ENCODE data around the gene CACNA1B.

The CACNA1B gene

DNA sequence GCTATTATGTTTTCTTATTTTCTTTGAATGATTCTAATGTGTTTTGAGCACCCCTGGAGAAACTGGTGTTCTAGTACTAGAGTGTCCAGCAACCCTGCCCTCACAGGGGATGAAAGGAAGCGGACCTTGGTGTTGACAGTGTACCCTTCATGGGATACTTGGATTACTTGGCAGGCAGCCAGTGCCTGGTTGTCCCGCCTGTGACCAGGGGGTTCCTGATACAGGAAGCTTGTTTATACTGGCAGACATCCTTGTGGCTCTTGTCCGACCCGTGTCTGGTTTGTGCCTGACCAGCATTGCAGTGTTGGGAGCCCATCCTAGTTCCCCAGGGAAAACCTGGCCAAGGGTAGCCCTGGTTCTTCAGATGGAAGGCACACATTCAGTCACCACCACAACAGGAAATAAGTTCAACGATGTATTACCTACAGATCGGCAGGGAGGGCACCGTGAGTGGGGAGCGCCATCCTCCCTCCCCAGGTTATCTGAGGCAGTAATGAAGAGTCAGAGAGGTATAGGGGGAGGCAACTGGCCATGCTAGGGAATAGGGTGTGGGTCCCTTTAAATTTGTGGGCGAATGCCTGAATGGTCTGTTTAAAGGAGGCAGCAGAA lies 47.3 kb downstream of the CACNA1B start:
- no peak for FAIRE-seq

DNA sequence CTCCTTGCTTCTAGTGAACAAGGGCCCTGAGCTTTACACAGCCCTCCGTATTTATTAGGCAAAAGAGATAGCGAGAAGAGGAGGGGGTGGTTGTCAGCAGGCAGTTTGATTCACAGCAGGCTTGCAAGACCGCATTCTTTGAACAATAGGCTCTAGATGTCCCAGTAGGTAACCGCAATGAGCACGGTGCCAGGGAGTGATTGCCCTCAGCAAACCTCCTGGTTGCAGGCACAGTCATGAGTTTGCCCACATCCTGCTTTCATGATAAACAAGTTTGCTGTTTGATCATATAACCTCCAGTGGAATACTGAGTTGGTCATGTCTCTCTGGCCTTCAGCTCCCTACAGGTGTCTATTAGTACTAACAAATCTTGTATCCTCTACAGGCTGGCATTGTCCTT lies 66.1 kb downstream of the CACNA1B start:
- FAIRE-seq, result no peak

DNA sequence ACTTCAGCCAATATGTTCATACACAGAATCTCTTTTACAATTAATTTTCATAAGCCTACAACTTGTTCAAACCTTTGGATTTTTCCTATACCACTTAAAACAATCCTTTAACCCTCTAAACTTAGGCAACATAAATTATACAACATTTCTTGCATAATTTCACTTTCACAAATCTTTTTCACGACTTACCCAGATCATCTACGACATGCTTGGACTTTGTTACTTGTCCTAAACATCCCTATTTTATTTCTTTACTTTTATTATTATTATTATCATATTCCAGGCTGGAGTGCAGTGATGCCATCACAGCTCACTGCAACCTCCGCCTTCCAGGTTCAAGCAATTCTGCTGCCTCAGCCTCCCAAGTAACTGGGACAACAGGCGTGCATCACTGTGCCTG lies 68.0 kb downstream of the CACNA1B start:
- no peak for FAIRE-seq

DNA sequence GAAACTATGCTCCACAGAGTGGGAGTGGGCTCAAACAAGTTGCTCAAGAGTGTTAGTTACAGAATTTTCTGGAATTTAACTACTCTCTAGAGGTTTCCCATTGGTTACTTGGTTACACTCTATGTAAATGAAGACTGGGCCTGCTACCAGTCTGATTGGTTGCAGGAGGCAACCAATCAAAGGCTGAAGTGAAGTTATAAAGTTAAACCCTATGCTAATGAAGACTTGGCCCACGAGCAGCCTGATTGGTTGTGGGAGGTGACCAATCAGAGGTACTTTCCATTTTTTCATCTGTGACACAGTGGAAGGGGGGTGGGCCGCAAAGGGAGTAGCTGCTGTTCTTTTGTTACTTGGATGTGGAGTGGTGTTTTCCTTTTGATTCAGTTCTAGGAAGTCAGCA lies 69.4 kb downstream of the CACNA1B start:
- no peak for FAIRE-seq

DNA sequence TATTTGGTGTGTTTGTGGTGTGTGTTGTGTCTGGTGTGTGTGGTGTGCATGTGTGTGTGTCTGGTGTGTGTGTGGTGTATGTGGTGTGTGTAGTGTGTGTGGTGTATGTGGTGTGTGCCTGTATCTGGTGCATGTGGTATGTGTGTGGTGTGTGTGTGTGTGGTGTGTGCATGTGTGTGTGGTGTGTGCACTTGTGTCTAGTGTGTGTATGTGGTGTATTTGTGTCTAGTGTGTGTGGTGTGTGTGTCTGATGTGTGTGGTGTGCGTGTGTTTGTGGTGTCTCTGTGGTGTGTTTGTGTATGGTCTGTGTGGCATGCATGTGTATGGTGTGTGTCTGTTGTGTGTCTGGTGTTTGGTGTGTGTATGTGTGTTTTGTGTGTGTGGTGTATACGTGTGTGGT lies 71.1 kb downstream of the CACNA1B start:
- no peak for FAIRE-seq

DNA sequence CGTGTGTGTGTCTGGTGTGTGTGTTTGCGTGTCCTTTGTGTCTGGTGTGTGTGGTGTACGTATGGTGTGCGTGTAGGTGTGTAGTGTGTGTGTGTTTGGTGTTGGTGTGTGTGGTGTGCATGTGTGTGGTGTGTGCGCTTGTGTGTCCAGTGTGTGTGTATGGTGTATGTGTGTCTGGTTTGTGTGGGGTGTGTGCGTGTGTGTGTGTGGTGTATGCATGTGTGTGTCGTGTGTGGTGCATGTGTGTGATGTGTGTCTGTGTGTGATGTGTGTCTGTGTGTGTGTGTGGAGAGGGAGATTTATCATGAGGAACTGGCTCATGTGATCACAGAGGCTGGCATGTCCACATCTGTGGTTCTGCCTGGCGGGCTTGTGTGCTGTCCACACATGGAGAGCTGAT lies 71.7 kb downstream of the CACNA1B start:
- no peak for FAIRE-seq

DNA sequence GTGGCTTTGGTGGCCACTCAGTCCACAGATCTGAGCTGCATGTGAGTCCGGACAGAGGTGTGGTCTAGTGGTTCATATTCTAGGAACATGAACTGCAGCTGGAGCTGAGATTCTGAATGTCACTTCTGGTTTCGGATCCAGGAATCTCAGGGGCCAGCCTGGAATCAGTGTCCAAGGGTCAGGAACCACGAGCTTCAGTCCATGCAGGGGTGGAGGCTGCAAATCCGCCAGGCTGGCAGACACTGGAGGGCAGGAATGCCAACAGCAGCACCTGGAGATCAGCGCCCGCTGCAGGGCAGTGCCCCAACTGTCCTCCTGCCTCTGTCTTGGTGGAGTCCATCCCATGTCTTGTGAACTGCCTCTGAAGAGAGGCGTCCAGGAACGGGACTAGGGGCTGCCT lies 73.5 kb downstream of the CACNA1B start:
- no peak for FAIRE-seq

DNA sequence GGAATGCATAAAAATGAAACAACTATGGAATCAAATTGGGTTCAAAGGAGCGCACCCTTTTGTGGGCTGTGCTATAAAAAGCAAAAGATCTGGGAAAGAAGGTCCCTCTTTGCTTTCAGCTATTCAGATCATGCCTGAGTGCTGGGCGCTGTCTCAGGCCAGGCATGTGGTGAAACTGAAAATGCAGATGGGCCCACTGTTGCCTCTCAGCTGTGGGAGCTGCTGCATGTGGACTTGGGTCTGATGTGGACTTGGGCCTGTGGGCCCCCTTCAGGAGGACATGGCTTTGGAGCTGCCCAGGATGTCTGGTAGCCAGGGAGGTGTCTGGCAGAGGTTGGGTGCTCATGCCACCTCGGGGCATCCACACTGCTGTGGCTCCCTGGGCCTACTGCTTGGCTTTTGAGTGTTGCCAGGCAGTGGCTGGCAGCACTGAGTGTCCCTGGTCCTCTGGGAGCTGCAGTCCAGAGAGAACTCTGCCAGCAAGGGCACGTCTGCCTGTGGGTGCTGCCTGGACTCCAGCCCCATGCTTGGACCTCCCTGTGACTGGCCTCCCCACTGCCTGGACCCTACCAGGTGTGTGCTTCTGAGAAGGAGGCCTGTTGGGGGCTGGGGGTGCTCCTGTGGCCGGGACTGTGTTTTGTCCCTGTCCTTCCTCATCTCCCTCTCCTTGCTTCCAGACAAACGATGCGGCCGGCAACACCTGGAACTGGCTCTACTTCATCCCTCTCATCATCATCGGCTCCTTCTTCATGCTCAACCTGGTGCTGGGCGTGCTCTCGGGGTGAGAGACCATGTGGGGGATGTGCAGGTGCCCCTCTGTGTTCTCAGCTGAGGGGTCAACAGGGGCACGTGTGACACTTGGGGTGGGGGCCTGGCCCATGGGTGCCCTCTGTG lies 74.3 kb downstream of the CACNA1B start:
- no peak for FAIRE-seq

DNA sequence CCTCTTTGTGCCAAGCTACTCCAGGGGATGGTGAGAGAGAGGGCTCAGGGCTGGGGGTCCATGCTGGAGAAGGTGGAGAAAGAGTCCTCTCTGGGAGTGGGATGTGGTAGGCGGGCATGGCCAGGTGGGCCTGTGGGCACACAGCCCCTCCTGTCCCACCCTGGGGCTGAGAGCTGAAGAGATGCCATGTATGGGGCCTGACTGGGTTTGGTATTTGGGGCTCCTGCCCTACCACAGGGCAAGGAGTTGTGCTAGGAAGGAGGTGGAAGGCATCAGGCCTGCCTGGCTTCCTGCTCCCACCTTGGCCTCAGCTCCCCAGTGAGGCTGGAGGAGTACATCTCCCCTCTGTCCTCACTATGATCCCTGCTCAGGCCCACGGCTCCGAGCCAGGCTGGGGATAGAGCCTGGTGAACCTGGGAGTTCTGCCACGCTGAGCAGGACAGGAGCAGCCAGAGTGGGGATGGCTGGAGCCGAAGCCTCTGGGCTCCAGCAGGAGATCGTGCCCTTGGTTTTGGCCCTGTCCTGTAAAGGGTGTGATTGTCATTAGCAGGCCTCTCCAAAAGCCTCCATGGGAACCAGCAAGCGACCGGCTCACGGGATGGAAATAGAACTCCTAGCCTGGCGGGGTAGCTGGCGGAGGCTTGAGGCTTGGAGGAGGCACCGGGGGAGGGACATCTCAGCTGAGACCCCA lies 75.5 kb downstream of the CACNA1B start:
- FAIRE-seq, result no peak

DNA sequence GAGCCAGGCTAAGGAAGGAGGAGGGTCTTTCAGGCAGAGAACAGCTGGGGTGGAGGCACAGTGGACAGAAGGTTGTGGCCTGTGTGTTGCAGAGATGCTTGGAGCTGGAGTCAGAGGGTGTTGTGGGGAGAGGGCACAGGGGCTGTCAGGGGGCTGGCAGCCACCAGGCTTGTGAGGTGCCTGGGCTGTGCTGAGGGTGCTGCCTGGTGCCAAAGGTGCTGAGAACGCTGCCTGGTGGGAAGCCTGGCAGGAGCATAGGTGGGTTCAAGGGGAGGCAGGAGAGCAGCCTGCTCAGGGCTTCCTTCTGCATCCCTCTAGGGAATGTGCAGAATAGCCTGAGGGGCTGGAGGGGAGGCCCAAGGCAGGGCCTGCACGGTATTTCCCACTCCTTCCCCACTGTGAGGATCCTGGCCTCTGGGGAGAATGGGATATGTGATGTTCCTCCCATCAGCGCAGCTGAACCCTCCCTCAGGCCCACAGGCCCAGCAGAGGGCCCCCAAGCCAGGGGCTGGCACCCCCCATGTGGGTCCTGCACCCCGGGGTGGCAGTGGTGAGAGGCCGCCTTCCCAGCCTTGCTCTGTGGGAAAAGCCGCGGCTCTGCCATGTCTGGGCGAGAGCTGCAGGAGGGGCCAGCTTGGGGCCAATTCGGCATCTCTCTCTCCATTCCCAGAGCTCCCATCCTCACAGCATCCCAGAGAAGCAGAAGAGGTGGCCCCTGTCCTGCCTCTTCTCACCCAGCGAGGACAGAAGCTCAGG lies 76.3 kb downstream of the CACNA1B start:
- FAIRE-seq, result no peak

DNA sequence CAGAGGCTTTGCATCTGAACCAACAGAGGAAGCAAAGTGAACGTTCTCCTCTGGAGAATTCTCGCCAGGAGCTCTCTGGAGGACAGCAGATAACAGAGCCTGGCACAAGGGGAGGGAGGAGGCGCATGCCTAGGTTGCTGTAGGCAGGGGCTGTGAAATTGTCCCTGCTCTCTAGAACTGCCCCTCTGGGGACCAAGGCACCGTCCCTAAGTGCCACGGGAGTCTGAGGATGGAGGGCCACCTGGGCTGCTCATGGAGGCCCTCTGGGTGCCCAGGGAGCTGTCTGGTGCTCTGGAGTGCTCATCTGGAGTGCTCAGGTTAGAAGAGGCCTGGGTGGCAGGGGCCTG lies 77.6 kb downstream of the CACNA1B start:
- FAIRE-seq, result no peak

DNA sequence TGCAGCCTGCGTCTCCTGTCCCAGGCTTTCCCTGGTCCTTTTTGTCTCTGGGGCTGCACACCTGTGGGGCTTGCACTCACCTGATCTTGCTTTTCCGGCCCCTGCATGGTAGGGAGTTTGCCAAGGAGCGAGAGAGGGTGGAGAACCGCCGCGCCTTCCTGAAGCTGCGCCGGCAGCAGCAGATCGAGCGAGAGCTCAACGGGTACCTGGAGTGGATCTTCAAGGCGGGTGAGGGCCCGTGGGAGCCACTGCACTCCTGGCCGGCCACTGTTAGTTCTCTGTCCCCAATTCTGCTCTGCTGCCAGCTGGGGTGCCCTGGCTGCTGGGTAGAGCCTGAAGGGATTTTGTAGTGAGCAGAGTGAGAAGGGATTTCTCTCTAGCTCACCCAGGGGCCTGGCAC lies 78.0 kb downstream of the CACNA1B start:
- FAIRE-seq, result no peak

DNA sequence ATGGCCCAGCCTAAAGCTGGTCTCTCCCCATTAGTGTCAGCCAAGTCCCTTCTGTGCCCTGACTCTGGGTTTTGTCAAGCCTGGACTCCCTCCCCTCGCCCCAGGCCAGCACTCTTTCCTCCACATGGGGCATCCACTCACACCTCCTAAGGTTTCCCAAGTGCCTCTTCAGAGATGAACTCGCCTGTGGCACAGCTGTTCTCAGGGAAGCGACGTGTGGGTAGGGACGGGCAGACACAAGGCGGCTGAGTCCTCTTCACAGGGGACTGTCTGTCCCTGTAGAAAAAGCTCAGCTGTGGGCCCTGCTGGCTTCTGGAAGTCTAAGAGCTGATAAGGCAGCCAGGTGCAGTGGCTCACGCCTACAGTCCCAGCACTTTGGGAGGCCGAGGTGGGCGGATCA lies 78.5 kb downstream of the CACNA1B start:
- no peak for FAIRE-seq

DNA sequence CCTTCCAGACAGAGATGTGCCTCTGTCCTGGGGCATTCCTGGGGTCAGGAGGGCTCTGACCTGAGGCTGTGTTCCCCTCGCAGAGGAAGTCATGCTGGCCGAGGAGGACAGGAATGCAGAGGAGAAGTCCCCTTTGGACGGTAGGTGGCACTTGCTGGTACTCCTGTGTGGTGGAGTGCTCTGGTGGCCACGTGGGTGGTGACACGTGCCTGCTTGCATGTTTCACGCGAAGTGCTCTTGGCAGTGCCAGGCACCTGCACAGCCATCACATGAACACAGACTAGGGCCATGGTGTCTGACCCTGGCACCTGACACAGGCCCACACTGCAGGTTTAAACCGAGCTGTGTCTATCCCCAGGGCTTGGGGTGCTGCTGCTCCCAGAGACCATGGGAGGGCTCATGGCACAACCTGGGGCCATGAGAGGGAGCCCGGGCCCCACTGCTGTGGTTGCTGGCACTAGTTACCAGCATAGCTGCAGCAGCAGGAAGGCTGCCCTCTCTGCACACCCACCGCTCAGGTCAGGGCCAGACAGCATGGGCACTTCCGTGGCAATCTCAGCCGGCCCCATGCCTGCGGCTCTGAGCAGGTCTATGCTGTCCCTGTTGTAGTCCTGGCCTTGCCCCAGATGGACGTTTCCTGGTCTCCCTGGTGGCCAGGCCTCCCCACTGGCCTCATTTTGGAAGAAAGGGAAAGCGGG lies 79.3 kb downstream of the CACNA1B start:
- no peak for FAIRE-seq

DNA sequence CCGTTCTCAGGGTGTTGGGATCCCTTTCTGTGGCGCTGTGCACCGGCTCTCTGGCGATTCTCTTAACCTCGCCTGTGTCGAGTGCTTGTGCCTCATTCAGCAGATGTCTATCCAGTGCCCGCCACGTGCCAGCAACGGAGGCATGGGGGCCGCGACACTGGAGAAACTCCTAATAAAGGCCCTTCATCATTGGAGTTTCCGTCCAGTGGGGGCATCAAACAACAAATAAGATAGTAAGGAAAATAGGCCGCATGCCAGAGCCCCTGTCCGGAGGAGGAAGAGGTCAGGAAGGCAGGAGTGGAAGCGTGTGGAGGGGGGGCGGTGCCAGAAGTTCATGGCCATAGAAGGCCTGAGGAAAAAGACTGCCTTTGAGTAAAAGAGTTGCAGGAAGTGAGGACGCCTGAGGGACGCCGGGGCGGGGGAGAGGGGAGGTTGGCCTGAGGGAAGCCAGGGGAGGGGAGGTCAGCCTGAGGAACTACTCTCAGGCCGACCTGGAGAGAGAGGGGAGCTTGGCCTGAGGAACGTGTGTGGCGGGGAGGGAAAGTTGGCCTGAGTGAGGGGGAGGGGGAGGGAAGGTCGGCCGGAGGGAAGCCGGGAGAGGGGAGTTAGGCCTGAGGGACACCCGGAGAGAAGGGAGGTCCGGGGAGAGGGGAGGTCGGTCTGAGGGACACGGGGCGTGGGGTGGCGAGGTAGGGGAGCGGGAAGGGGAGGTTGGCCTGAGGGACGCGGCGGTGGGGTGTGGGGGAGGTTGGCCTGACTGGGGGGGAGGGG lies 82.2 kb downstream of the CACNA1B start:
- FAIRE-seq, result no peak

DNA sequence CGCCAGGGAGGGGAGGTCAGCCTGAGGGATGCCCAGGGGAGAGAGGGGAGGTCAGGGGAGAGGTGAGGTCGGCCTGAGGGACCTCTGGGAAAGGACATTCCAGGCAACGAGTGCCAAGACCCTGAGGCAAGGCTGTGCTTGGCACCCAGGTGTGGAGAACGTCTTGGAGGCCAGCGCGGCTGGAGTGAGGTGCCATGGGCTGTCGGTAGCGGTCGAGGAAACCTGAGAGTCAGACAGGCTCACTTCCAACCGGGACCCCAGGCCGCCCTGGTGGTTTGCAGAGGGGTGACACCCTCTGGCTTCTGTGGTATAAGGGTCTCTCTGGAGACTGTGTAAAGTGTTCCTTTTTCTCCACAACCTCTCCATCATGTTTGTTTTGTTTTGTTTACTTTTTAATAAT lies 82.9 kb downstream of the CACNA1B start:
- no peak for FAIRE-seq

DNA sequence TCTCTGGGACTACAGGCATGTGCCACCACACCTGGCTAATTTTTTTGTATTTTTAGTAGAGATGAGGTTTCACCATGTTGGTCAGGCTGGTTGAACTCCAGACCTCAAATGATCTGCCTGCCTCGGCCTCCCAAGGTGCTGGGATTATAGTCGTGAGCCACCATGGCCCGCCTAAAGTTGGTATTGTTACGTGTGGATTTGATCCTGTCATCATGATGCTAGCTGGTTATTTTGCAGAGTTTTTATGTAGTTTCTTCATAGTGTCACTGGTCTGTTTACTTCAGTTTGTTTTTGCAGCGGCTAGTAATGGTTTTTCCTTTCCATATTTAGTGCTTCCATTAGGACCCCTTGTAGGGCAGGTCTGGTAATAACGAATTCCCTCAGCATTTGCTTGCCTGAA lies 85.9 kb downstream of the CACNA1B start:
- FAIRE-seq, result no peak

DNA sequence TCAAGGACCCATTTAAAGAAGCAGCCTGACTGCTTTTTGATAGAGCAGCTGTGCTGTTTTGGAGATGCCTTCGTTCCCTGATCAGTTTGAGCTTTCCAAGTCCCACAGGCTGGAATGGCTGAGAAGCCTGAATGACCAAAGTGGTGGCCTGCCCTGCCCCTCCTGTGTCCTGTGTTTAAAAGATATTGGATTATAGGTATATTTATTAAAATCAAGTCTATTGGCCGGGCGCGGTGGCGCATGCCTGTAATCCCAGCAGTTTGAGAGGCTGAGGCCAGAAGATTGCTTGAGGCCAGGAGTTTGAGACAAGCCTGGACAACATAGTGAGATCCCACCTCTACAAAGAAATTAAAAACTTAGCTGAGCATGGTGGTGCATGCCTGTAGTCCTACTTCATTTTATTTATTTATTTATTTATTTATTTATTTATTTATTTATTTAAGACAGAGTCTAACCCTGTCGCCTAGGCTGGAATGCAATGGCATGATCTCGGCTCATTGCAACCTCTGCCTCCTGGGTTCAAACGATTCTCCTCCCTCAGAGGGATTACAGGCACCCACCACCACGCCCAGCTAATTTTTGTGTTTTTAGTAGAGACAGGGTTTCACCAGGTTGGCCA lies 87.7 kb downstream of the CACNA1B start:
- no peak for FAIRE-seq

DNA sequence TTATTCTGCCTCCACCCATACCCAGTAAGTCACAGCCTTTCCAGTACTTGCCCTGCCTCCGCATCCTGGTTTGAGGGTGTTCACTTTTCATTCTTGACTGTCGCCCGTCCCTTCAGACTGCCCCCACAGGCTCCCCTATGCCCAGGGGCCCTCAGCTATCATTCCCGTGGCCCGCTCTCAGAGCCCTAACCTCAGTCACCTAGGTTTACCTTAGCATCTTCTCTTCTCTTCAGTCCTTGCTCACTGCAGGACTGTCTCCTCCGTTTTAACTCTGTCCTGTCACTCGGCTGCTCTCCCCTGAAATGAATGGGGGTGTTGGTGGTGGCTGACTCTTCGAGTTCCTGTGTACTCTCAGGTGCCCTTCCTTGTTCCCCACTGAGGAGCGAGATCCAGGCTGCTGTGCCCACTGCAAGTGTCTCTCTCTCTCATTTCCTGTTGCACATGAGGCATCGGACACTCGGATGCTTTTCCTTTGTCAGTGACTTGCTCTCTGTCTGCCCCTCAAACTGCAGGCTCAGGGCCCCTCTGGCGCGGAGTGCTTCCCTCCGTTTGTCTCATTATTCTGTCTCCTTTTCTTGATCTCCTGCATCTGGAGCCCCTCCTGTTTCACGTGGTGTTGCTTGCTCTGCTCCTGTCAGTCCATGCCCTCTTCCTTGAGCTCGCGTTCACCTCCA lies 89.8 kb downstream of the CACNA1B start:
- no peak for FAIRE-seq

DNA sequence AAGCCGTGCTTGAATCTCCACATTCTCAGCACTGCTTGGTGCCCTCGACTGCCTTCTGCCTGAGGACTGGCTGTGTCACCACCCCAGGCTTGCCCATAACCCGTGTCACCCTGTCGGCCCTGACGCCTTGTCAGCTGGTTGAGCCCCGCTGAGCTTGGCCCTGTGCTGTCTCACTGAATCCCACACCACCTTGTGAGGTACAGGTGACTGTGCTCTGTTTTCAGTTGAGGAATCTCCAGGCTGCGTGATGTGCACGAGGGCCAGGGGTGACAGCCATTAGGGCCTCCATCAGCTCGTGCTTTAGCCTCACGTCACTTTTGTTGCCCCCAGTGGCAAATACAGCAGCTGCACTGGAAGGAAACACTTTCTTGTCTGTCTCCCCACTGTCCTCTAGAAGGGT lies 90.7 kb downstream of the CACNA1B start:
- FAIRE-seq, result no peak

DNA sequence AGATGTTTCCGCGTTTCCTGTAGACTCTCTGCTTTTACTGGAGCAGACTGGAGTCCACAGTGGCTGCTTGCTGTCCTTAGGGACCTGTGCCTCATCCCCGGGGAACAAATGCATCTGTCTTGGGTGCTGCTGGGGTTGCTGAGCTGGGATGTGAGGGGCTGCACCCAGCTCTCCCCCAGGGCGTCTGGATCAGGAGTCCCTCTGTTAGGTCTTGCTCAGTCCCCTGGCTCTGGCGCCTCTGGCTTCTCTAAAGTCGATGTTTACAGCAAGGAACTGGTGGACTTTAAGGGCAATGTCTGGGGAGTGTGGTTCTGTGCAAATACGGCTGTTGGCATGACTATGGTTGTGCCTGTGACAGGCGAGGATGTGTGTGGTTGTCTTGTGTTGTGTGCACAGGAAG lies 91.4 kb downstream of the CACNA1B start:
- no peak for FAIRE-seq

Measured in endometrium (tissue), 2 donors.